CD4-positive, alpha-beta T cell (primary cell): ENCODE measurements around the gene PADI1. TPM values are rescaled to one million over a fixed set of nuclear protein-coding genes. Genes with fewer than 3 reads are reported as not detected.

Experiments used
- ATAC-seq: fragments of 200-7000 bp; cut with Tn5 transposase; one replicate; pipeline ENCODE4 v1.10.0; 2022; ENCODE audit warnings: mild to moderate bottlenecking; ENCODE audit not compliant: poor library complexity
- CTCF ChIA-PET: fragments of 350-600 bp; sonication (Branson Sonifier 250); formaldehyde crosslinking; loops from one replicate; lab custom pipeline; 2021; ENCODE audit warnings: antibody characterized with exemption, inconsistent platforms; lab: Charles Lee
- POLR2A ChIA-PET: fragments of 350-600 bp; sonication (Branson Sonifier 250); formaldehyde crosslinking; loops from one replicate; lab custom pipeline; 2021; ENCODE audit warnings: antibody characterized with exemption, inconsistent platforms; lab: Charles Lee
- DNase-seq, 14 experiments: peaks; one replicate each; pipeline ENCODE4 v3.0.0-alpha.2; 2013 to 2020; ENCODE audit warnings: mixed read lengths in 2 of 14
- H3K27ac ChIP-seq, 2 donors: one replicate each; pipeline versions ENCODE4 v1.5.1 to v1.7.0; 2013; ENCODE audit warnings: low read length in 2 of 2, low read depth in 1 of 2, mild to moderate bottlenecking in 1 of 2
- H3K27me3 ChIP-seq, 2 experiments: 1 replicate in 1 of 2; 2 replicates in 1 of 2; pipeline versions ENCODE4 v1.6.1 to v1.7.0; 2013; ENCODE audit warnings: low read length in 2 of 2, control low read depth in 1 of 2, mild to moderate bottlenecking in 1 of 2, moderate library complexity in 1 of 2; ENCODE audit not compliant: insufficient read depth in 2 of 2, control insufficient read depth in 1 of 2
- H3K36me3 ChIP-seq: one replicate; pipeline ENCODE4 v1.6.1; 2013; ENCODE audit warnings: low read length, control low read depth; ENCODE audit not compliant: insufficient read depth
- H3K4me1 ChIP-seq: one replicate; pipeline ENCODE4 v1.6.1; 2013; ENCODE audit warnings: low read length, control low read depth; ENCODE audit not compliant: insufficient read depth
- H3K4me3 ChIP-seq: one replicate; pipeline ENCODE4 v1.5.1; 2013; ENCODE audit warnings: mild to moderate bottlenecking, low read length, moderate library complexity
- H3K9me3 ChIP-seq, 2 experiments: 1 replicate in 1 of 2; 2 replicates in 1 of 2; pipeline versions ENCODE4 v1.6.1 to v1.7.0; 2013; ENCODE audit warnings: low read length in 2 of 2, mild to moderate bottlenecking in 2 of 2, control low read depth in 1 of 2, moderate library complexity in 1 of 2; ENCODE audit not compliant: control insufficient read depth in 1 of 2, insufficient read depth in 1 of 2
- H3K27ac Mint-ChIP-seq: one replicate; pipeline ENCODE4 v1.8.0; 2020; ENCODE audit warnings: mixed read lengths
- H3K27me3 Mint-ChIP-seq: one replicate; pipeline ENCODE4 v1.8.0; 2021; ENCODE audit warnings: mixed read lengths
- H3K36me3 Mint-ChIP-seq: one replicate; pipeline ENCODE4 v1.8.0; 2021; ENCODE audit warnings: low read depth, mixed read lengths
- H3K4me1 Mint-ChIP-seq: one replicate; pipeline ENCODE4 v1.8.0; 2021; ENCODE audit warnings: low read depth, mixed read lengths
- H3K4me3 Mint-ChIP-seq: one replicate; pipeline ENCODE4 v1.8.0; 2020; ENCODE audit warnings: mild to moderate bottlenecking, mixed read lengths
- H3K9me3 Mint-ChIP-seq: one replicate; pipeline ENCODE4 v1.8.0; 2020; ENCODE audit warnings: mixed read lengths
- CTCF ChIP-seq: fragments of 200-600 bp; IDR thresholded peaks from one replicate; pipeline ENCODE4 v1.8.0; 2022; ENCODE audit warnings: antibody characterized with exemption, mild to moderate bottlenecking
- intact Hi-C, 2 experiments: fragments of 100-400 bp; cut with DNase I in 1 of 2; cut with micrococcal nuclease in 1 of 2; formaldehyde crosslinking; loops; one replicate each; pipeline versions ENCODE4 v1.15.1 to v1.9.0; 2023 to 2025; cut with DNase I, micrococcal nuclease
- total RNA-seq, 174 experiments: library from RNA in 2 of 174; stranded (reverse) in 2 of 174; gene quantifications; one replicate each; pipeline ENCODE4 v1.2.3 and lab custom pipeline; 2021 to 2026

The PADI1 gene
- total RNA-seq, 2 experiments from 2014 or later, result not detected

- H3K36me3 Mint-ChIP-seq, result no peaks in the 10 kb centered on the region
- Histone ChIP-seq H3K36me3 (no peaks in the 10 kb centered on the region), H3K9me3 (peaks cover 0 to 6% of the 10 kb centered on the region in 2 experiments), H3K4me1 (no peaks in the 10 kb centered on the region), H3K4me3 (no peak overlapping the region), H3K27ac (no peak overlapping the region), H3K27me3 (no peaks in the 10 kb centered on the region)
- no peak for TF ChIP-seq CTCF
- peaks cover 23% of the 10 kb centered on the region for H3K27me3 Mint-ChIP-seq
- H3K9me3 Mint-ChIP-seq, result no peaks in the 10 kb centered on the region
- no peak overlapping the region for H3K4me3 Mint-ChIP-seq
- no peak for ATAC-seq
- H3K4me1 Mint-ChIP-seq, result no peaks in the 10 kb centered on the region
- intact Hi-C loops, result no loop called here
- no peak overlapping the region for H3K27ac Mint-ChIP-seq
- POLR2A ChIA-PET, result no interaction called here
- CTCF ChIA-PET, result no interaction called here
- no peak for DNase-seq
Observed at GRCh38 chr1:17260264-17260663, 55.3 kb downstream of the PADI1 start.

GRCh38 chr1:17260738-17261137 lies 55.8 kb downstream of the PADI1 start:
- no peaks in the 10 kb centered on the region for H3K9me3 Mint-ChIP-seq
- no peaks in the 10 kb centered on the region for H3K27me3 ChIP-seq
- no peak overlapping the region for H3K4me3 Mint-ChIP-seq
- intact Hi-C loops, result no loop called here
- H3K27ac ChIP-seq, result no peak overlapping the region
- no peak overlapping the region for H3K4me3 ChIP-seq
- no peaks in the 10 kb centered on the region for H3K36me3 Mint-ChIP-seq
- DNase-seq (no peak), ATAC-seq (no peak)
- ChIA-PET POLR2A (no interaction called here), CTCF (no interaction called here)
- no peak for TF ChIP-seq CTCF
- H3K36me3 ChIP-seq, result no peaks in the 10 kb centered on the region
- H3K4me1 ChIP-seq, result no peaks in the 10 kb centered on the region
- H3K9me3 ChIP-seq, result peaks cover 0 to 6% of the 10 kb centered on the region in 2 experiments
- no peak overlapping the region for H3K27ac Mint-ChIP-seq
- no peaks in the 10 kb centered on the region for H3K4me1 Mint-ChIP-seq
- peaks cover 20% of the 10 kb centered on the region for H3K27me3 Mint-ChIP-seq

GRCh38 chr1:17263936-17264335 lies 59.0 kb downstream of the PADI1 start:
- Histone ChIP-seq H3K4me3 (no peak overlapping the region), H3K27ac (no peak overlapping the region), H3K27me3 (no peaks in the 10 kb centered on the region), H3K36me3 (no peaks in the 10 kb centered on the region), H3K9me3 (peaks cover 0 to 6% of the 10 kb centered on the region in 2 experiments), H3K4me1 (no peaks in the 10 kb centered on the region)
- TF ChIP-seq CTCF, result no peak
- intact Hi-C loops, result no loop called here
- no peak overlapping the region for H3K4me3 Mint-ChIP-seq
- ATAC-seq, result no peak
- H3K36me3 Mint-ChIP-seq, result no peaks in the 10 kb centered on the region
- CTCF ChIA-PET, result no interaction called here
- peaks cover 4% of the 10 kb centered on the region for H3K27me3 Mint-ChIP-seq
- DNase-seq, result no peak
- POLR2A ChIA-PET, result no interaction called here
- H3K9me3 Mint-ChIP-seq, result no peaks in the 10 kb centered on the region
- H3K4me1 Mint-ChIP-seq, result no peaks in the 10 kb centered on the region
- no peak overlapping the region for H3K27ac Mint-ChIP-seq
